GM18507 (cell line): ENCODE data around the gene KCNMA1.
"Not testable (repeated sequence)": the region's sequence is repeated elsewhere in the genome, so short reads cannot be mapped to it uniquely, and the experiment has no call there.

Experiments
- DNase-seq: peaks from one replicate; pipeline ENCODE4 v3.0.0; 2011; ENCODE audit warnings: low read depth; ENCODE audit not compliant: insufficient read length; ENCODE audit errors: extremely low spot score
- FAIRE-seq: peaks from 2 replicates; lab custom pipeline; 2011; peaks lifted over from hg19 to GRCh38; lab: Jason Lieb, UNC

KCNMA1 gene

GRCh38 chr10:77347052-77347451 lies 290.6 kb downstream of the KCNMA1 start:
- DNase-seq: no peak
- FAIRE-seq: no peak

- DNase-seq: no peak
- no peak for FAIRE-seq
Observed at GRCh38 chr10:77341055-77341454, 296.6 kb downstream of the KCNMA1 start.

GRCh38 chr10:77339872-77340271 lies 297.7 kb downstream of the KCNMA1 start:
- not testable (repeated sequence) for FAIRE-seq, DNase-seq

GRCh38 chr10:77339166-77339565 lies 298.4 kb downstream of the KCNMA1 start:
- FAIRE-seq: no peak
- no peak for DNase-seq

GRCh38 chr10:77338143-77338542 lies 299.5 kb downstream of the KCNMA1 start:
- no peak for FAIRE-seq
- DNase-seq: no peak

- FAIRE-seq: no peak
- no peak for DNase-seq
Observed at GRCh38 chr10:77334501-77334900, 303.1 kb downstream of the KCNMA1 start.

- DNase-seq: no peak
- no peak for FAIRE-seq
Observed at GRCh38 chr10:77333610-77334340, 303.8 kb downstream of the KCNMA1 start.

- DNase-seq (no peak), FAIRE-seq (no peak)
Observed at GRCh38 chr10:77332256-77332655, 305.4 kb downstream of the KCNMA1 start.

- FAIRE-seq: no peak
- DNase-seq: no peak
Observed at GRCh38 chr10:77328272-77328816, 309.3 kb downstream of the KCNMA1 start.

GRCh38 chr10:77325233-77325537 lies 312.4 kb downstream of the KCNMA1 start:
- no peak for FAIRE-seq
- no peak for DNase-seq

- FAIRE-seq (no peak), DNase-seq (no peak)
Observed at GRCh38 chr10:77321838-77322237, 315.8 kb downstream of the KCNMA1 start.

- FAIRE-seq (no peak), DNase-seq (no peak)
Observed at GRCh38 chr10:77320971-77321471, 316.6 kb downstream of the KCNMA1 start.

- FAIRE-seq (no peak), DNase-seq (no peak)
Observed at GRCh38 chr10:77319557-77319956, 318.1 kb downstream of the KCNMA1 start.

GRCh38 chr10:77318739-77319138 lies 318.9 kb downstream of the KCNMA1 start:
- no peak for DNase-seq
- FAIRE-seq: no peak

GRCh38 chr10:77317221-77317620 lies 320.4 kb downstream of the KCNMA1 start:
- no peak for DNase-seq
- FAIRE-seq: no peak

GRCh38 chr10:77315496-77316129 lies 322.0 kb downstream of the KCNMA1 start:
- DNase-seq (no peak), FAIRE-seq (no peak)

GRCh38 chr10:77313066-77313750 lies 324.4 kb downstream of the KCNMA1 start:
- DNase-seq: no peak
- no peak for FAIRE-seq

- no peak for FAIRE-seq
- DNase-seq: no peak
Observed at GRCh38 chr10:77311186-77311585, 326.4 kb downstream of the KCNMA1 start.

GRCh38 chr10:77310288-77310840 lies 327.2 kb downstream of the KCNMA1 start:
- DNase-seq: no peak
- no peak for FAIRE-seq

- DNase-seq (no peak), FAIRE-seq (no peak)
Observed at GRCh38 chr10:77309509-77309908, 328.1 kb downstream of the KCNMA1 start.
